ENCODE data around the gene P2RY8. TPM values are rescaled to one million over a fixed set of nuclear protein-coding genes. Genes with fewer than 3 reads are reported as not detected.

Gene P2RY8
- total and polyA plus RNA-seq, 2 of the 4 experiments (the other 2 are of a cell fraction): not detected

DNA sequence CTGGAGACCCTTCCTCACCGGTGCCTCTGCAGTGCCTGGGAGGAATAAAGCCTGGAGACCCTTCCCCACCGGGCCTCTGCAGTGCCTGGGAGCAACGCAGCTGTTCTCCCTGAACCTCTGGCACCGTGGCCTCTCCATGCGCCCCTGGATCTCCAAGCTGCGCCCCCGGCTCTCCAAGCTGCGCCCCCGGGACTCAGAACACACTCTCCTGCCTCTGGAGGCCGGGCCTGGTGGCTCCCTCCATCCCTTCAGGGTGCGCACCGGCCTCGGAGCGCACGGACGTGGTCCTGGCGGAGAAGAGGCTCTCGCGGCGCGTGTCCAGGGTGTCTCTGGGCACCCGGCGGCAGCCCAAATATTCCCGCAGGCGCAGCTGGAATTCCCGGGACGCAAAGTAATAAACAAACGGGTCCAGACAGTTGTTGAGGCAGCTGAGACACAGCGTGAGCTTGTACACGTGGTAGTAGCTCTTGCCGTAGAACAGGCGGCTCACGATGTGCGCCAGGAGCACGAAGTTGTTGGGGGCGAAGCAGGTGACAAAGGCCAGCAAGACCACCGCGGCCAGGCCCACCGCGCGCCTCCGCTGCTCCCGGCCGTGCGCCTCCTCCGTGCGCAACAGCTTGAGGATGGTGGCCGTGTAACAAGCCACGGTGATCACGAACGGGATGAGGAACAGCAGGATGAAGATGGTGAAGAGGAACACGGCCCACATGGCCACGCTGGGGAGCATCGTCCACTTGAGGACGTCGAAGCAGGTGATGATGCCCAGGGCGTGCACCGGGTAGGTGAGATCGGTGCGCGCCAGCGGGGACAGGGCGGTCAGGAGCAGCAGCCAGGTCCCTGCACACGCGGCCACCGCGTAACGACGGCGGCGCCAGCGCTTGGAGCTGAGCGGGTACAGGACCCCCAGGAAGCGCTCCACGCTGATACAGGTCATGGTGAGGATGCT is 71.4 kb downstream of the P2RY8 start (continued):
- no peak for TF ChIP-seq MAZ (IDR thresholded peaks at IDR 0.05; ENCODE audit: borderline replicate concordance, low read depth, low read length)
- TF ChIP-seq RFX5 (IDR thresholded peaks at IDR 0.05; ENCODE audit: low read depth, low read length): no peak

DNA sequence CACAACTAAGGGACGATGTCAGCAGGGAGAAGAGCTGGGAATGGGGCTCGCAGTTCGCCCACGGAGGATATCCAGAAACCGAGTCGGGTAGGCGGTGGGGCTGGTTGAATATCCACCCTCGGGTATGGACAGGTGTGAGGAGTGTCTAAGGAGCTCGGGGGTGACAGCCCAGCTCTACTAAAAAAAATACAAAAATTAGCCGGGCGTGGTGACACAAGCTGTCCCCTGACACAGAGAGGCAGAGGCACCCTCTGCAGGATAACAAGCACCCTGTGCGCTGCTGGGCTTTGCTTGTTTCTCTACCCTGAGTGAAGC is 72.1 kb downstream of the P2RY8 start:
- Histone ChIP-seq H3K4me2 (ENCODE audit: low read depth, low read length) (no peak overlapping the region), H4K5ac (ENCODE audit: low read depth, low read length) (no peak overlapping the region), H3K27ac (ENCODE audit: insufficient read depth, low read length) (no peak overlapping the region), H4K91ac (ENCODE audit: insufficient read depth, low read depth, low read length) (no peak overlapping the region), H3K9ac (ENCODE audit: low read depth, low read length) (no peak overlapping the region), H4K8ac (ENCODE audit: low read depth in 2 of 2, low read length in 2 of 2) (no peak overlapping the region), H3K9me1 (ENCODE audit: insufficient read depth, low read length) (no peaks in the 10 kb centered on the region), H3K18ac (ENCODE audit: low read depth, low read length) (no peak overlapping the region), H2AK5ac (ENCODE audit: low read depth, low read length) (no peak overlapping the region), H2AFZ (replicated peaks; ENCODE audit: low read length, poor library complexity) (no peak overlapping the region), H3K9me3 (ENCODE audit: control insufficient read depth, insufficient read depth, low read length) (no peaks in the 10 kb centered on the region), H3K4me1 (ENCODE audit: control insufficient read depth, insufficient read depth, low read length) (no peaks in the 10 kb centered on the region), H3K23ac (ENCODE audit: low read depth, low read length) (no peak overlapping the region), H2AK9ac (replicated peaks; ENCODE audit: low read depth, low read length, poor library complexity) (no peak overlapping the region), H2BK120ac (ENCODE audit: low read depth, low read length) (no peak overlapping the region), H2BK5ac (ENCODE audit: low read depth, low read length, poor library complexity, severe bottlenecking) (no peak overlapping the region), H3K56ac (ENCODE audit: extremely low read depth, insufficient read depth, low read length) (no peak overlapping the region), H2BK15ac (ENCODE audit: low read depth, low read length) (no peak overlapping the region), H3K36me3 (ENCODE audit: control insufficient read depth, insufficient read depth, low read length) (no peaks in the 10 kb centered on the region), H3K4ac (ENCODE audit: low read depth, low read length) (no peak overlapping the region), H2BK20ac (ENCODE audit: low read depth, low read length) (no peak overlapping the region), H3K27me3 (ENCODE audit: control insufficient read depth, insufficient read depth, low read length) (peaks cover 7% of the 10 kb centered on the region; the same call in 1 of the 2 replicates), H3K4me3 (ENCODE audit: insufficient read depth, low read depth, low read length) (no peak overlapping the region), H3K79me1 (ENCODE audit: low read depth in 1 of 2, low read length in 2 of 2) (no peaks in the 10 kb centered on the region), H3K14ac (replicated peaks; ENCODE audit: low read depth, low read length) (no peak overlapping the region), H4K20me1 (ENCODE audit: insufficient read depth, low read length) (no peaks in the 10 kb centered on the region)
- intact Hi-C loops (cut with micrococcal nuclease) (no loop called here), in situ Hi-C loops (cut with MboI; ENCODE audit: low sequenced_read_pairs) (loop anchor here (25.0 kb wide), 2 partner anchors 122 to 1347 kb away; partner anchors contain the start of gene AKAP17A), dilution Hi-C loops (cut with HindIII; ENCODE audit: low sequenced_read_pairs, unreplicated experiment) (no loop called here)
- WGBS, 2 experiments (ENCODE audit: extremely low coverage in 2 of 2, insufficient read length in 1 of 2): no CpG with 5 or more reads among the region's 12 CpGs
- ChIA-PET CTCF (no interaction called here), POLR2A (ENCODE audit: unreplicated experiment) (no interaction called here)
- no peak for ATAC-seq (ENCODE audit: low read depth)
- TF ChIP-seq SMC3 (IDR thresholded peaks at IDR 0.05; ENCODE audit: low read depth, low read length) (no peak), RCOR1 (IDR thresholded peaks at IDR 0.05; ENCODE audit: insufficient replicate concordance, low read length) (no peak)
- DNase-seq: no peak
- BruUV-seq (replicated peaks): no TSS peak
